Neuronal stem cell (in vitro differentiated cells): ENCODE data around the gene SEMA6B.

Experiments used
- DNase-seq: peaks from one replicate; pipeline ENCODE4 v3.0.0-alpha.2; 2013; ENCODE audit warnings: low spot score
- H2AFZ ChIP-seq: one replicate; pipeline ENCODE4 v1.6.1; 2013; ENCODE audit warnings: mild to moderate bottlenecking, low read length, inconsistent platforms
- H2AK5ac ChIP-seq: 2 replicates; pipeline ENCODE4 v1.6.1; 2013; ENCODE audit warnings: low read depth, mild to moderate bottlenecking, inconsistent platforms, low read length, moderate library complexity, mixed read lengths
- H2BK120ac ChIP-seq: 2 replicates; pipeline ENCODE4 v1.6.1; 2013; ENCODE audit warnings: low read depth, mild to moderate bottlenecking, inconsistent platforms, low read length, moderate library complexity, mixed read lengths
- H2BK12ac ChIP-seq: one replicate; pipeline ENCODE4 v1.6.1; 2013; ENCODE audit warnings: low read length, inconsistent platforms
- H2BK15ac ChIP-seq: 2 replicates; pipeline ENCODE4 v1.6.1; 2013; ENCODE audit warnings: mild to moderate bottlenecking, low read length, inconsistent platforms, mixed read lengths
- H2BK5ac ChIP-seq: one replicate; pipeline ENCODE4 v1.6.1; 2013; ENCODE audit warnings: inconsistent platforms, mild to moderate bottlenecking, low read length, moderate library complexity
- H3K14ac ChIP-seq: one replicate; pipeline ENCODE4 v1.6.1; 2013; ENCODE audit warnings: low read length, inconsistent platforms
- H3K18ac ChIP-seq: 2 replicates; pipeline ENCODE4 v1.6.1; 2013; ENCODE audit warnings: low read length, inconsistent platforms
- H3K23ac ChIP-seq: 2 replicates; pipeline ENCODE4 v1.6.1; 2013; ENCODE audit warnings: low read depth, mild to moderate bottlenecking, mixed read lengths, low read length, inconsistent platforms; ENCODE audit not compliant: poor library complexity
- H3K27ac ChIP-seq: replicated peaks from 3 replicates; pipeline ENCODE4 v1.5.1; 2013; ENCODE audit warnings: low read length, inconsistent platforms
- H3K27me3 ChIP-seq, 3 experiments: 2 replicates each; pipeline ENCODE4 v1.6.1; 2013; ENCODE audit warnings: low read length in 3 of 3, mild to moderate bottlenecking in 2 of 3, inconsistent platforms in 1 of 3, low read depth in 1 of 3, mixed read lengths in 1 of 3, moderate library complexity in 1 of 3; ENCODE audit not compliant: control insufficient read depth in 3 of 3, insufficient read depth in 3 of 3
- H3K36me3 ChIP-seq, 2 donors: replicated peaks in 1 of 2; 2 replicates each; pipeline ENCODE4 v1.6.1; 2013; ENCODE audit warnings: low read length in 2 of 2; ENCODE audit not compliant: control insufficient read depth in 2 of 2, insufficient read depth in 2 of 2
- H3K4ac ChIP-seq: 2 replicates; pipeline ENCODE4 v1.6.1; 2013; ENCODE audit warnings: inconsistent platforms, mild to moderate bottlenecking, low read length, moderate library complexity
- H3K4me1 ChIP-seq, 2 donors: 1 replicate in 1 of 2; 2 replicates in 1 of 2; pipeline ENCODE4 v1.6.1; 2013; ENCODE audit warnings: low read length in 2 of 2, low read depth in 1 of 2; ENCODE audit not compliant: control insufficient read depth in 2 of 2, insufficient read depth in 1 of 2
- H3K4me2 ChIP-seq: one replicate; pipeline ENCODE4 v1.6.1; 2013; ENCODE audit warnings: mild to moderate bottlenecking, low read length, inconsistent platforms; ENCODE audit not compliant: insufficient read depth, poor library complexity, severe bottlenecking
- H3K4me3 ChIP-seq, 2 donors: 2 replicates each; pipeline ENCODE4 v1.5.1; 2013; ENCODE audit warnings: low read length in 2 of 2, mild to moderate bottlenecking in 2 of 2, inconsistent platforms in 1 of 2, moderate library complexity in 1 of 2
- H3K79me1 ChIP-seq: one replicate; pipeline ENCODE4 v1.6.1; 2013; ENCODE audit warnings: low read depth, mild to moderate bottlenecking, inconsistent platforms, low read length, moderate library complexity
- H3K9ac ChIP-seq: one replicate; pipeline ENCODE4 v1.6.1; 2013; ENCODE audit warnings: mild to moderate bottlenecking, low read depth, low read length, inconsistent platforms; ENCODE audit not compliant: poor library complexity
- H3K9me3 ChIP-seq, 2 donors: replicated peaks in 1 of 2; 2 replicates each; pipeline versions ENCODE3 to v1.6.1; 2013; ENCODE audit warnings: low read length in 2 of 2, mild to moderate bottlenecking in 2 of 2, inconsistent platforms in 1 of 2, low read depth in 1 of 2, mixed read lengths in 1 of 2, moderate library complexity in 1 of 2; ENCODE audit not compliant: control insufficient read depth in 2 of 2, insufficient read depth in 1 of 2
- H4K8ac ChIP-seq: one replicate; pipeline ENCODE4 v1.6.1; 2013; ENCODE audit warnings: low read depth, mild to moderate bottlenecking, inconsistent platforms, low read length, moderate library complexity
- H4K91ac ChIP-seq: one replicate; pipeline ENCODE4 v1.6.1; 2013; ENCODE audit warnings: low read length, low read depth, mild to moderate bottlenecking, inconsistent platforms; ENCODE audit not compliant: poor library complexity
- WGBS, 2 donors: extraction: QIAGEN DNeasy Blood & Tissue Kit; methylation state at CpG; one replicate each; pipeline ENCODE4 v1.1.7; 2013; ENCODE audit warnings: missing lambda C conversion rate in 2 of 2, mixed read lengths in 1 of 2; ENCODE audit not compliant: insufficient read length in 2 of 2, insufficient replicate concordance in 1 of 2; ENCODE audit errors: extremely low coverage in 2 of 2; 5-methylcytosine and 5-hydroxymethylcytosine counted together

The SEMA6B gene

GRCh38 chr19:4548238-4548584 is 11.3 kb downstream of the SEMA6B start:
- Histone ChIP-seq H3K4me1 (no peaks in the 10 kb centered on the region), H2BK120ac (no peak overlapping the region), H3K9ac (no peak overlapping the region), H3K27me3 (no peaks in the 10 kb centered on the region), H2AK5ac (no peak overlapping the region), H3K36me3 (peaks cover 30 to 34% of the 10 kb centered on the region in 2 donors), H3K4me3 (no peak overlapping the region), H3K14ac (no peak overlapping the region), H2BK5ac (peak overlapping the region; percentile 13), H3K9me3 (no peaks in the 10 kb centered on the region), H3K4me2 (no peak overlapping the region), H3K4ac (no peak overlapping the region), H2BK15ac (no peak overlapping the region), H3K79me1 (peaks cover 4% of the 10 kb centered on the region), H3K27ac (no peak overlapping the region), H3K23ac (peak overlapping the region; percentile 31), H2AFZ (no peak overlapping the region), H4K91ac (no peak overlapping the region), H3K18ac (peak overlapping the region; percentile 17), H4K8ac (peak overlapping the region; percentile 82), H2BK12ac (peak overlapping the region; percentile 41)
- DNase-seq: no peak
- WGBS, 2 donors: no CpG with 5 or more reads among the region's 14 CpGs

- no peak overlapping the region for H4K91ac ChIP-seq
- peak overlapping the region; percentile 38 for H3K14ac ChIP-seq
- no peak overlapping the region for H2AFZ ChIP-seq
- peak overlapping the region; percentile 70 for H3K9ac ChIP-seq
- no peak overlapping the region for H2BK15ac ChIP-seq
- peak overlapping the region; percentile 31 for H3K23ac ChIP-seq
- H2BK12ac ChIP-seq: peak overlapping the region; percentile 41
- H3K9me3 ChIP-seq: no peaks in the 10 kb centered on the region
- no peak overlapping the region for H2BK120ac ChIP-seq
- H3K18ac ChIP-seq: no peak overlapping the region
- no peak for DNase-seq
- peaks cover 24 to 28% of the 10 kb centered on the region in 2 donors for H3K36me3 ChIP-seq
- H2AK5ac ChIP-seq: no peak overlapping the region
- no peaks in the 10 kb centered on the region for H3K4me1 ChIP-seq
- no peak overlapping the region for H3K4ac ChIP-seq
- H3K27ac ChIP-seq: no peak overlapping the region
- H4K8ac ChIP-seq: peak overlapping the region; percentile 82
- WGBS, 2 donors: no CpG with 5 or more reads among the region's 32 CpGs
- H3K4me3 ChIP-seq: no peak overlapping the region
- H3K4me2 ChIP-seq: no peak overlapping the region
- H3K27me3 ChIP-seq: no peaks in the 10 kb centered on the region
- H3K79me1 ChIP-seq: peaks cover 4% of the 10 kb centered on the region
- H2BK5ac ChIP-seq: peak overlapping the region; percentile 13
Measured at GRCh38 chr19:4547303-4548237, 11.9 kb downstream of the SEMA6B start.

- Histone ChIP-seq H2AK5ac (no peak overlapping the region), H2BK15ac (no peak overlapping the region), H3K4me1 (no peaks in the 10 kb centered on the region), H3K4ac (no peak overlapping the region), H3K18ac (no peak overlapping the region), H3K9ac (no peak overlapping the region), H4K91ac (no peak overlapping the region), H3K79me1 (peaks cover 4% of the 10 kb centered on the region), H2BK120ac (no peak overlapping the region), H2BK12ac (no peak overlapping the region), H2BK5ac (no peak overlapping the region), H3K23ac (no peak overlapping the region), H4K8ac (no peak overlapping the region), H3K27ac (no peak overlapping the region), H3K27me3 (no peaks in the 10 kb centered on the region), H3K36me3 (peaks cover 8 to 9% of the 10 kb centered on the region in 2 donors), H3K9me3 (peaks cover 0 to 3% of the 10 kb centered on the region in 2 donors), H3K4me3 (no peak overlapping the region), H2AFZ (no peak overlapping the region), H3K4me2 (no peak overlapping the region), H3K14ac (no peak overlapping the region)
- no peak for DNase-seq
- no CpG with 5 or more reads among the region's 87 CpGs for WGBS, 2 donors
Measured at GRCh38 chr19:4543842-4544647, 15.4 kb downstream of the SEMA6B start.
